ENCODE results near the gene MEPCE.

The MEPCE gene

DNA sequence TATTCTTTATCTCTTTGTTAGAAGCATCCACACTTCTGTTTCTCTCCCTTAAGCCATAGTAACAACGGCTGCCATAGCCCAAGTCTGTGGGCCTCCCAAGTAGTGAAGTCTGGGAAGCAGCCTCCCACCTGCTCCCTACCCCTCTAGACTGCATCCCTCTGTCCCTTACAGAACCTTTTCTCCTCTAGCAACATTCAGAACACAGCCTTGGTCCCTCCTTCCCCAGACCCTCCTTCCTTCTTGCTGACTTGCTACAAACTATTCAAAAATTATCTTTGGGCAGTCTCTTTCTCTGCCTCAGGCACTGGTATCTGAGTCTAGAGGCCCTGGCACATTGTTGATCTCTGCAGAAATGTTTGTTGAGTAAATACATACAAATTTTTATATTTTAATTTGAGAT is 51.8 kb downstream of the MEPCE start:
- no peak for DNase-seq (ENCODE audit: low read depth in 3 of 3, low spot score in 1 of 3)

- DNase-seq (ENCODE audit: low read depth in 3 of 3, low spot score in 1 of 3), result no peak
Observed at GRCh38 chr7:100482728-100483089, 53.1 kb downstream of the MEPCE start.

DNA sequence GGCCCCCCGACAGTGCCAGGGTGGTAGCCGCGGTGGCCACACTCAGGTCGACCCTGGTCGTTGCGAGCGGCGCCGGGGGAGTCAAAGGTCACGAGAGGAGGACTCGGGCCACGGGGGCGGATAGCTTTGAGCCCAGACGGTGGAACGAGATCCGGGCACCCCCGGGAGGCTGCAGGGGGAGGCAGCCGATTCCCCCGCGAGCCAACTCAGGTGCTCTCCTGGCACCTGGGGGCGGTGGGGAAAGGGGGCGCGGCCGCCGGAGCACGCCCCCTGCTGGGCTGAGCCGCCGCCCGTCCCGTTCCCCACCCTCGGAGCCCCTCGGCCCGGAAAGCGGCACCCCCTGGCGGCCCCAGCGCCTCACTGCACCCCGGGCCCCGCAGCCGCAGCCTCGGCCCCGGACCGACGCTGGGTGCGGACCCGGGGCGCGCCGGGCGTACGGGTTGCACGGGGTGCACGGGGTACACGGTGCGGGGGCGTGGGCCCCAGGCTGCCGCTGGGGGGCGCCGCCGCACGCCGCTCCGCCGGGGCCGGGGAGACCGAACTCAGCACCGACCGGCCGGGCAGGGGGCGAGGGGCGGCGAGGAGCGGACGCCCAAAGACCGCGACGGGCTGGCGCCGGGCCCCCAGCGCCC is 53.6 kb downstream of the MEPCE start:
- peak; percentile 44 to 86 (median 75) for DNase-seq (ENCODE audit: low read depth in 3 of 3, low spot score in 1 of 3)

Data from stimulated activated CD4-positive, alpha-beta T cell treated with anti-CD3 and anti-CD28 coated beads, TNF-alpha, amount 100 ng/mL, for 1 hour (primary cell).